A673 (cell line): ENCODE data around the gene CBX5.

Experiments used
- EZH2 ChIP-seq: fragments of 200-600 bp; sonication (generic); IDR thresholded peaks from 2 replicates; pipeline ENCODE4 v1.6.1; 2017; ENCODE audit warnings: borderline replicate concordance, low read depth, mild to moderate bottlenecking, mixed read lengths, antibody characterized with exemption, low read length; ENCODE audit not compliant: poor library complexity, severe bottlenecking
- TF ChIP-seq, protein P1 (sequence below): fragments of 300-800, 200-600 bp; sonication (generic); conservative IDR thresholded peaks from 2 replicates; pipeline ENCODE4 v1.5.1; 2017; ENCODE audit warnings: low read depth, mild to moderate bottlenecking, antibody characterized with exemption, low read length, moderate library complexity, mixed read lengths

DNA sequence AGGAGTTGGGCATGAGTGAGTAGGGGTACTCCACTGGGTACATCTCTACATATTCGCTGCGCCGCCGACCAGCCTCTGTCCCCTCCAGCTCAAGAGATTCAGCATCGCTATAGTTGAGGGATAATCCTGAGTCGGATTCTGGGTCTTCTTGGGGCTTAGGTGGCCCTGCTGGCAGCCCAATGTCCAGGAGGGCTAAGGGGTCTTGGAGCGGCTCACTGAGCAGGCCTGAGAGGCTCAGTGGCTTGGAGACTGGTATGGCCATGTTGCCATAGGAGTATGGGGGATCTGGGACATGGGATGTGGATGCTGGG is 13.0 kb upstream of the CBX5 start:
- TF ChIP-seq, protein P1, sequence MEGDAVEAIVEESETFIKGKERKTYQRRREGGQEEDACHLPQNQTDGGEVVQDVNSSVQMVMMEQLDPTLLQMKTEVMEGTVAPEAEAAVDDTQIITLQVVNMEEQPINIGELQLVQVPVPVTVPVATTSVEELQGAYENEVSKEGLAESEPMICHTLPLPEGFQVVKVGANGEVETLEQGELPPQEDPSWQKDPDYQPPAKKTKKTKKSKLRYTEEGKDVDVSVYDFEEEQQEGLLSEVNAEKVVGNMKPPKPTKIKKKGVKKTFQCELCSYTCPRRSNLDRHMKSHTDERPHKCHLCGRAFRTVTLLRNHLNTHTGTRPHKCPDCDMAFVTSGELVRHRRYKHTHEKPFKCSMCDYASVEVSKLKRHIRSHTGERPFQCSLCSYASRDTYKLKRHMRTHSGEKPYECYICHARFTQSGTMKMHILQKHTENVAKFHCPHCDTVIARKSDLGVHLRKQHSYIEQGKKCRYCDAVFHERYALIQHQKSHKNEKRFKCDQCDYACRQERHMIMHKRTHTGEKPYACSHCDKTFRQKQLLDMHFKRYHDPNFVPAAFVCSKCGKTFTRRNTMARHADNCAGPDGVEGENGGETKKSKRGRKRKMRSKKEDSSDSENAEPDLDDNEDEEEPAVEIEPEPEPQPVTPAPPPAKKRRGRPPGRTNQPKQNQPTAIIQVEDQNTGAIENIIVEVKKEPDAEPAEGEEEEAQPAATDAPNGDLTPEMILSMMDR = no peak
- TF ChIP-seq EZH2 = no peak
